ENCODE measurements around the gene ADAM33.

Gene ADAM33

DNA sequence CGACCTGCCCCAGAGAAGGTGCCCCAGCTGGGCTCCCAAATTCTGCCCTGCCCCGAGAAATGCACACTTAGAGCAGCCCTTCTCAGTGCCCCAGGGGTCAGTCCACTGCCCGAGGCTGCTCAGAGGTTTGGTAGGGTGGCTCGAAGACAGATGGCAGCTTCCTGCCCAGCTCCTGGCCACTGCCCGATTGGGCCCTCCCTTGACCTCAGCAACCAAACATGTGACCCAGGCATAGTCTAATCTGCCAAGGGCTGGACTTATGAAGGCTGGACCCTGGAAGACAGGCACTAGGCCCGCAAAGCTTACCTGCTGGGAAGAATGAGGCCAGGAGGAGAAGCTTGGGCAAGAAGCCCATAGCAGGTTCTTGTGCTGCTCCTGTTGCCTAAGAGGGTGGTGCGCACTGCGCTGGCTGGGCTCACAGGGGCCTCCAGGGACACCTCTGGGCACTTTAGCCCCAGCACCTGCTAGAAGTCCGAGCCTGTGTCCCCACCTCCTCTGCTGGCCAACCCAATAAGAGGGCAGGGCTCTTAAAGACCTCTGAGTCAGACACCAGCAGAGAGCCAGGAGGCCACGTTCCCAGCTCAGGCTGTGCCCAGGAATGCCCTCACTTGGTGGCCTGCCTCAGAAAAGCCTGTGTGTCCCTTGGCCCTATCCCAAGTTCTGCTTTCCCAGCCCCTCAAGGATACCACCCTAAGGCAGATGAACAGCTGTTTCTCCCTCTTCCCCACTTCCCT lies 25.1 kb upstream of the ADAM33 start:
- DNase-seq = no peak

DNA sequence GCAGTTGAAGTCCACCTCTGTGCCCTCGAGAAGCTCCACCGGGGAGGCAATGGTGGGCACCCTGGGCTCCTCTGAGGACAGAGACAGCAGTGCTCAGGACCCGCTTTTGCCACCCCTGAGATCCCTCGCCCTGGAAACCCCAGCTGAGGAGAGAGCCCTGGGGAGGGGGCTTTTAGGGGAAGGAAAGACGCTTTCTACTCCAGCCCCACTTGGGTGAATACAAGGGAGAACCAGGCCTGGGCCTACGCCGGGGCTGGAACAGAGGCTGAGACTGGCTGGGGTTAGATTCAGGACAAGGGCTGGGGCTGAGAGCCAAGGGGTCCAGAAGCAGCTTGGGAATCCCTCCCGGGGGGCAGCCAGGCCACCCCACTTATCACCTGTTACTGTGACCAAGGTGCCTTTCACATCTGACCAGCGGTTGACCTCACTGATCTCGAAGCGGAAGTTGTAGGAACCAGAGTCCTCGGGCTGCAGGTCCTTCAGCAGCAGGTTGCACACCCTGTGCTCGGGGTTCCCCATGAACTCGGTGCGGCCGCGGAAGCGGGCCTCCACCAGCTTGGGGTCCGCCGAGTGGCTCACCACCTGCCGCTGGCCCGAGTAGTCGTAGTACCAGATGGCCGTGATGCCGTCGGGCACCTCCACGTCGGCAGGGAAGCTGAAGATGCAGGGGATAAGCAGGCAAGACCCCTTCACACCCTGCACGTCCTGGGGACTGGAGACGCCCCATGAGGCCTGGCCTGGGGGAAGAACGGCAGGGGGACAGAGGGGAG lies 24.3 kb upstream of the ADAM33 start:
- no peak for DNase-seq

DNA sequence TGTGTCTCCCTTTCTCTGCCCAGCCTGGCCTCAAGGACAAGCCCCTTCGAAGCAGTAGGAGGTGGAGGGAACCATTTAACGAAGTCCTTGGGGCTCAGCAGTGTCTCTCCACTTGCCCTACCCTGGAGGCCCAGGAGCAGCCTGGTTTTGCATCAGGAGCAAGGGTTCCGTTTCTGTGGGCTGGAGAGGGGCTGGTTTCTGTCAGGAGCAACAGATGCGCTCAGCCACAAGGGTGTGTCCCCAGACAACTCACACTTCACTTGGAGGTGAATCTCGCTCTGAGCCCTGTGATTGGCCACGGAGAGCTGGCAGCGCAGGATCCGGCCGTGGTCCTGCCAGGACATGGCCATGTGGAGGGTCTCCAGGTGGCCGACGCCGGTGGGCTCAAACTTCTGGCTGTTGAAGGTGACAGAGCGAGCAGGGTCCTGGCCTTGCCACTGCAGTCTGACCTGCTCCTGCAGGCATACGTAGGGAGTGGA lies 23.7 kb upstream of the ADAM33 start:
- DNase-seq = no peak

DNA sequence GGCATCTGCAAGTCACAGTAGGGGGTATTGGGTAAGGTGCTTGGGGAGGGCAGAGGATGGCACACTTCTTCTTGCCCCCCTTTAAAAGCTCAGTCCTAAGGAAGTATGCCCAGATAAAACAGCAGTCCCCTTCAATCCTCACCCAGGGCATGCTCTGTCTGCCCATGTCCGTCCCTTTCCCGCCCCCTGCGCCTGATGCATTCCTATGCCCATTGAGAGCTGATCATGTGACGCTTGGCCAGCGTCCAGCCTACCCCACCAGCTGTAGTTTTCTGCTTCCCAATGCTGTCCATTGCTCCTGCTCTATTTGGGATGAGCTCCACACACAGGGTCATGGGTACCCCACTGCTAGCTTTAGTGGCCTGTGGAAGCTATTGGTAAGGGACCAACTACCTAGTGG lies 22.3 kb upstream of the ADAM33 start:
- DNase-seq = no peak

DNA sequence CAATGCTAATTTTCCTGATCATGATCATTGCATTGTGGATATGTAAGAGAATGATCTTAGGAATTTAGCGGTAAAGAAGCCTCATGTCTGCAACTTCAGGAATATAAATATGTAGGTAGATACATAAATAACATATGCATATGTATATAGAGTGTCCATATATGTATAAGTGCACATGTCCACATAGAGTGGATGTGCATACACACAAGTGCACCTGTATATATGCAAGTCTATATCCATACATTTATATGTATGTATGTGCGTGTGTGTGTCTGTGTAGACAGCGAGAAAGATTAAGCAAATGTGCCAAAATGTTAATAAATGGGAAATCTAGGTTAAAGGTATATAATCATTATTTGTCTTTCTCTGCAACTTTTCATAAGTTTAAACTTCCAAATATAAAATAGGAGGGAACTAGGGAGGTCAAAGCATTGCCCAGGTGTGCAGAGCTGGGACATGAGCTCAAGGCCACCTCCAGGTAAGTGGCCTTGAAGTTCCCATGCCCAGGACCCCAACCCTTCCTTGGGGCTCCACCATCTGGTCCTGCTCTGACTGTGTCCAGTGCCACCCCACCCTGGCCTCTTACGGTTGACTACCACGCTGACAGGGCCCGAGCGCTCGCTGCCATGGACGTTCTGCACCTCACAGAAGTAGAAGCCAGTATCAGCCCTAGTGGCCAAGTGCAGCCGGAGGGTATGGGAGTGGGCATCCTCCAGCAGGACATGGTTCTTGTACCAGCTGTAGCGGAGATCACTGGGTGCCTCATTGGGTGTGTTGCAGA lies 21.0 kb upstream of the ADAM33 start:
- no peak for DNase-seq

DNA sequence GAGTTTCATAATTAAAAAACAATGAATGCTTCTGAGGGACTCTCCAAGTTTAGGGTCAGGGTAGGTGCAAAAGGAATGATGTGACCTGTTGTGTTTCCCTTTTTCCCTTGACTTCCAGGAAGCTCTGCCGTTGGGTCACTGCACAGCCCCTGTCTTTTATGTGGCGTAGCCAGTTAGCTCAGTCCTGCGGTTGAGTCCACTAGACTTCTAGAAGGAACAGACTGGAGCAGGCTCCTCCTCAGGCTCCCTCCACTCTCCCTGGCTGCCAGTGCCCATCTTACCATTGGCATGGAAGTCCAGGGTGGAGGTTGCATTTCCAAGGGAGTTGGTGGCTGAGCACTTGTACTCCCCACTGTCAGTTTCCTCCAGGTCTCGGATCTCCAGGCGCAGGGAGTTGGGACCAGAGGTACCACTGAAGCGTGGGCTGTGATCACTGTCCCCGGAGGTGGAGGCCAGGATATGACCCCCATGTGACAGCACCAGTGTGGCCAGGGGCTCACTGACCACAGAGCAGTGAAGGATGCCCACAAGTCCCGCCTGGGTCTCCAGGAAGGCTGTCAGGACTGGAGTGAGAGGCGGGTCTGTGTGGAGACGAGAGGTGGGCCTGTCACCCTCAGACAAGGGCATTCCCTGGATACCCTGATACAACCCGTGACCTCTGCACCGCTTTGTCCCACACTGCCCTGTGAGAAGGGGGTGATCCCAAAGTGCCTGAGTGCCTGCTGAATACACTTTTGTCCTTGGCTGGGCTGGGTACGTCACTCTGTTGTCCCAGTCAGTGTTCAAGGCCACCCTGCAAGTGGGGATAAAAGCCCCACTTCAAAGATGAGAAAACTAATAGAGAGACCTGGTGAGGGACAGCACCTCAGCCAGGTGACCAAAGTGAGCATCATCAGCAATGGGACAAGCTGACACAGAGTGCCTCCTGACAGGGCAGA lies 19.5 kb upstream of the ADAM33 start:
- no peak for DNase-seq

DNA sequence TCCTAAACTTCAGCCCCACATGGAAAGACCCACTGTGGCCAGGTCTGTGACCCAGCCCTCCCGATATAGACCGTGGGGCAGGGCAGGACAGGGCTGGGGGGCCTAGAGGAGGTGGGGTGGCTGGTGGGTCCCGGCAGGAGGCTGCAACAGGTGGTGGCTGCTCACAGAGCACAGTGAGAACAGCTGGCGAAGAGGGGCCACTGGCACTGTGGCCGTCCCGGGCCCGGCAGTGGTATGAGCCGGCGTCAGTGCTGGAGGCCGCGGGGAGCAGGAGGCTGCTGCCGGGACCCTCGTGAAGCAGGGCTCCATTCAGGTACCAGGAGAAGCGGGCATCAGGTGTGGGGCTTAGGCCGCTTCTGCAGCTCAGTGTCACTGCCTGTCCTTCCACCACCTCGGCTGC lies 17.2 kb upstream of the ADAM33 start:
- DNase-seq = no peak

DNA sequence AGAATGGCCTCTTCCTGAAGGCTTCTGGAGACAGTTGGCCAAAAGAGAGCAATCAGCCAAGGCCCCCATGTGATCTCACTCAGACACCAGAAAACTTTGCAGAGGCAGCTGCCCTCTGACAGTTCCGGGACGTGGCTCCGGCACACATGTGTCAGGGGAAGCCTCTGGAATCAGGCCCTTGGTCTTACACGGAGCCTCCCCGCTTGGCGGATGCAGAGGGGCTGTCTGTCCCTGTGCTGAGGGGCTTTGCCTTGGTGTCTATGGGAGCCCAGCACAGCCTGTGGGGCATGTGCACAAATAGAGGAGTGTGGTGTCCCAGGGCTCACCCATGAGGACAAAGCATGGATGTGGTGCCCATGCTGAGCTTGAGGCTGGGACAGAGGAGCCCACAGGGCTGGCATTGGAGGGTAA lies 16.8 kb upstream of the ADAM33 start:
- peak; percentile 49 for DNase-seq

DNA sequence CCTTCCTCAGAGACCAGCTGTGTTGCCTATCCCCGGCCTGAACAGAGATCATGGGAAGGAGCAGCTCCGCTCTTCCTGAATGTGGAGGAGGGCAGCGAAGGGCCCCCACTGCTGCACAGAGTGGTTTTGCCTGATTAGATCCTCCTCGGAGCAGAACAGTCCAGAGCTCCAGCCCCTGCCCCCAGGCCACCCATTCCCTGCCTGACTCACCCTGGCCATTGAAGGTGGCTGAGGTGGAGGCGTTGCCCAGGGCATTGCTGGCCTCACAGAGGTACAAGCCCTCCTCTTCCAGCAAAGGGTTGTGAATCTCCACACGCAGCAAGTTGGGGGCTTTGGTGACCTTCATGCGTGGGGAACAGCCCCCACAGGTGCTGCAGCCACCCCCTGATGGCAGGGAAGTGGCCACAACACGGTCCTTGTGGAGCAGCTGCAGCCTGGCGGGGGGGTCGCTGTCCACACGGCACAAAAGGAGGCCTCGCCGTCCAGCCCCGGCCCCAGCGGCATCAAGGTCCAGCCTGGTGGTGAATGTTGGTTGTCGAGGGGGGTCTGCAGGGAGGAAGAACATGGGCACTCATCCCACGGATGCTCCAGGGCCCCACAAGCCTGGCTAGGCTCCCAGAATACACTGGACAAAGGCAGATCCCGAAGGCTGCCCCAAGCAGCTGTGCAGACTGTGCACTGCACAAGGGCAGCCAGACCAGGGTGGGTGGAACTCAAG lies 15.9 kb upstream of the ADAM33 start:
- no peak for DNase-seq

DNA sequence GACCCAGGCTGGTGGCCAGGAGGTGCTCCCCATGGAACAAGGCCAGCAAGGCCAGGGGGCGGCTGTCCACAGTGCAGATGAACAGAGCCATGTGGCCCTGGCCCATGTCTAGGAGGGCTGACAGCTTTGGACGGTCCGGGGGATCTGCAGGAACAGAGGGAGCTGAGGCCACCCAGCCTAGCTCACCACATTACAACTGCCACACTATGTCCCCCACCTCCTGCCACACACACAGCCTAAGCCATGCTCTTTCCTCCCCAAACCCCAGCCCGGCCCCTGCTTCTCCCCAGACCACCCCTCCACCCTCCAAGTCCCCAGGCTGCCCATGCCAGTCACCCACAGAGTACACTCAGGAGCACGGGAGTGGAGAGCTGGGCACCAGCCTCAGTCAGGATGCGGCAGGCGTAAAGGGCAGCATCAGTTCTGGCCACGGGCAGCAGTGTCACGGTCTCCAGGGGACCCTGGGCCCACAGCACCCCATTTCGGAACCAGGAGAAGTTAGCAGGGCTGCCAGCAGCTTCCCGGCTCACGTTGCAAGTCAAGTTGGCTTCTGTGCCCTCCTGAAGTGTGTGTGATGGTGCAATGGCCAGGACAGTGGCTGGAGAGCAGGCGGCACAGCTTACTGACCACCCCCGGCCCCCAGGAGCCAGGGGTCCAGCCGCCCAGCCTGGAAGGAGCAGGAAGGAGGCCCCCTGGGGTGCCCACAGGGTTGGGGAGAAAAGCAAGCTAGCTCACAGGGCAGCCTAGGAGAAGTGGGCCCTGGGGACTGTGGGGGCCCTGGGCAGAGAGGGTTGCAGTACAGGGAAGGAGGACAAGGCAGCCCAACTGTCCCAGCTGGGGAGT lies 15.2 kb upstream of the ADAM33 start:
- DNase-seq = no peak

DNA sequence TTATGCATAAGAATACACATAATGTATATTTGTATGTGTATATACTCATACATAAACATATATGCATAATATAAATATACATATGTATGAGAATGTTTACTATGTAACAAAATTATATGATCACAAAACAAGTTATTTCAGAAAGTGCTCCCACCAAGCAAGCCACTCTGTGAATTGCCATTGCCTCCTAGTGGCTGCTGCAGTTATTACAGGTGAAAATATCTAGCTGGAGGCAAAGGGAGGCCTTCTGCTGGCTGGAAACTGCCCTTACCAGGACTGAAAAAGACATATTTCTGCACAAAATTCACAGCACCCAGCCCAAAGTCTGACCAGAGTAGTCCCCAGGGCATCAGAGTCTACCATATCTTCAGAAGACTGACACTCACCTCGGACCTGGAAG lies 14.4 kb upstream of the ADAM33 start:
- no peak for DNase-seq

DNA sequence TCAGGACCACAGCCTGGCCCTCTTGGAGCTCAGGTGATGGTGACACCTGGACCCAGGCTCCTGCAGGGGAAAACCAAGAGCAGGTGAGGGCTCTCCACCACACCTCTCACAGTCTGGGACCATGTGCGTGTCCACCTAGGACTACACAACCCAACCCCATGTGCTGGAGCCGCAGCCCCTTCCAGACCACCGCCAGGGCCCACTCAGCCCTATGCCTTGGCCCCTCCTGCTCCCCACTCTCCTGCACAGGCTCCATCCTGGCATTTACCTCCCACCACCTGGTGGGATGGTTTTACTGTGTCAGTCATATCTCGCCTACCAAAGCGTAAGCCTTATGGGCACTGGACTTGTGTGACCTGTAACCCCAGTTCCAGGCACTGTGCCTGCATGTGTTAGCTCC lies 13.1 kb upstream of the ADAM33 start:
- DNase-seq = peak; percentile 45

DNA sequence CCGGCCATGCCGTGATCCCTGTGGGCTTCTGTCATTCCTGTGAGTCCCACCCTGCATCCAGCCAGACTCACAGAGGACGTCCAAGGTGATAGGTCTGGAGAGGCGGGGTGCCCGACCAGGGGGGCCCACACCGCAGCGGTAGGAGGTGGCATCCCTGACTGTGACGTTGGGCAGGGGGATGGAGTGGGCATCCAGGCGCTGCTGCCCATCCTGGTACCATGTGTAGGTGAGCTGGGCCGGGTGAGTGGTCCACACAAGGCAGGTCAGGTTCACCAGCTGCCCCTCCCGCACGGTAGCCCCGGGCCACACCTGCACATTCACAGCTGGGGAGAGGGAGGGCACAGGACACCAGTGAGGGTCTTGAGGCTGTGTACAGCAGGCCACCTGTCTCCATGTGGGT lies 11.6 kb upstream of the ADAM33 start:
- no peak for DNase-seq

DNA sequence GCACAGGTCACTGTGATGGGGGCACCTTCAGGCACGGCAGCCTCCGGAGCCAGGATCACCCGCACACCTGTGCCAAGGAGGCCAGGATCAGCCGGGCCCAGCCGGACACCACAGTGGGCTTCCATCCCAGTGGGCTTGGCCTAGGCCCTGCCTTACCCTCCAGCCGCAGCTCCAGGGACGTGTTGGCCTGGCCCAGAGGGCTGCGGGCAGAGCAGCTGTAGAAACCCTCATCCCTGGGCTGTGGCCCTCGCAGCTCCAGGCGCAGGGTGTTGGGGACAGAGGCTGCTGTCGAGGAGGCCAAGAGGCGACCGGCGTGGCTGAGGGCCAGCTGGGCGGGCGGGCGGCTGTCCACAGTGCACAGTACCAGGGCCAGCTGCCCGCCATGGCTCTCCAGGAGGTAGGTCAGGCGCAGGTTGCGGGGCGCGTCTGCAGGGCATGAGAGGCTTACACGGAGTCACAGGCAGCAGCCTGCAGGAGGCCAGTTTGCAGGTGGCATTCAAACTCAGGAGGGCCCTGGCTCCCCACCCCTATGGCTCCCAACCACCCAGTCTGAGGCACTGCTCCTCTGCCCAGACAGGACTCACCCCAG lies 11.0 kb upstream of the ADAM33 start:
- DNase-seq = no peak

DNA sequence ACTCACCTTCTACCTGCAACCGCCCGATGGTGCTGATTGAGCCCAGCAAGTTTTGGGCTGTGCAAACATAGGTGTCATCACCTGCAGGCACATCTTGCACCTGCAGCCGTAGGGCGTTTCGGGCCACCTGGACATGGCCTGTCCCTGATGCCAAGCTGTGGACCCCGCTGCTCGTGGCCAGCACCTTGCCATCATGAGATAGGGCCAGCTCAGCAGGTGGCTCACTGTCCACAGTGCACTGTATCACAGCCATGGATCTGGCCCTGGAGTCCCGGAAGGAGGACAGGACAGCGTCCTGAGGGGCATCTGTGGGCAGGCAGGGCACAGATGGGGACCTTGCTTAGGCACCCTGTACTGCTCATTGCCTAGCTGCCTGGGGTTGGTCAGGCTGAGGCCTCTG lies 10.1 kb upstream of the ADAM33 start:
- DNase-seq = no peak

DNA sequence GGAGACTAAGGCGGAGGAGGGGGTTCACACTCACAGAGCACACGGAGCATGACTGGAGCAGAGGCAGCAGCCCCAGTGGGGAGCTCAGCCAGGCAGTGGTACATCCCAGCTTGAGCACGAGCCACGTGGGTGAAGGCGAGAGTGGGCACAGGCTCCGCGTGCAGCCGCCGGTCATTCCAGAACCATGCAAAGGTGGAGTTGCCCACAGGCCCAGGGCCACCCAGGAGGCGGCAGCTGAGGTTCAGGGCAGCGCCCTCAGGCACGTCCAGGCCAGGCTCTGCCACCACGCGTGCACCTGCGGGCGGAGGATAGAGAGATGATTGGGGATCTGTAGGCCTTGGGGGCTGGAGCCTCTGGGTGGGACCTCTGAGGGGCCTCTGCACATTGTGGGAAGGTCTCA lies 9.5 kb upstream of the ADAM33 start:
- no peak for DNase-seq

DNA sequence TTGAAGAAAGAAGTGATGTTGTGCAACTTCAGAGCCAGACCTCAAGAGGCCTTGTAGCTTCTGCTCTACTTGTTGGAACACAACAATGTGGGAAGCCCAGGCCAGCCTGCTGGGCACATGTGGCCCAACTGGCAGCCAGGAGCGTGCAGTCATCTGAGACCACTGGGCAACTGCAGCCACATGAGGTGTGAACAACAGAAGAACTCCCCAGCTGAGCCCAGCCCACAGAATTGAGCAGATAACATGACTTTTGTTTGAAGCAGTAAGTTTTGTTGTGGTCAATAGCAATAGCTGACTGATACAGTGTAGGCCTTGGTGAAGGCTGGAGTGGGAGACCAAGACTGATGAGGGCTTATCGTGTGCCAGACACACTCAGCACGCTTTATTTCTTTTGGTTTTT lies 8.6 kb upstream of the ADAM33 start:
- no peak for DNase-seq

DNA sequence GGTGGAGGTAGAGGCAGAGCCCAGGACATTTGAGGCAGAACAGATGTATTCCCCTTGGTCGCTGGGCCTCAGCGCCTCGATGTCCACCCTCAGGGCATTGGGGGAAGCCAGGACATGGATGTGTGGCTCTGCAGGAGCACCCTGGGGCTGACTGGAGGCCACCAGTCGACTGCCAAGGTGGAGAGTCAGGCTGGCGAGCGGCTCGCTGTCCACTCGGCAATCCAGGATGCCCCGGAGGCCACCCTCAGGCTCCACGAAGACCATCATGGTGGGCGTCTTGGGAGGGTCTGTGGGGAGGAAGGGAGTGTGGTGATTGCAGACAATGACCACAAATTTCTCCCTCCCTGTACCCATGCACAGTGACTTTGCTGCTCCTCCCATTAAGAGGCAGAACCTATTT lies 8.2 kb upstream of the ADAM33 start:
- DNase-seq = no peak

DNA sequence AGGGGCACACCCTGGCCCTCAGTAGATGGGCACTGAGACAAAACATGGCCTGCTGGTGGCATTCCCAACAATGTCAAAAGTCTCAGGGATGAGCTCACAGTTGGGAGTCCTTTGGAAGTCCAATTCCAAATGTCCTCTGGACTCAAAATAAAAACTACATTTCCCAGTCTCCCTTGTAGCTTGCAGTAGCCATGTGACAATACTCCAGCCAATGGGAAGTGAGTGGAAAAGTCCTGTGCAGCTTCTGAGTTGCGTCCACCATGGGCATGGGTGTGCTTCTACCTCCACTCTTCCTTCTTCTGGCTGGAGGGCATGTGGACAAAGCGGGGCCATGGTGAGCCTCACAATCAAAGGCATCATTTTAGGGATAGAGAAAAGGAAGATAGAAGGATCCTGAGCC lies 5.8 kb upstream of the ADAM33 start:
- DNase-seq = no peak

DNA sequence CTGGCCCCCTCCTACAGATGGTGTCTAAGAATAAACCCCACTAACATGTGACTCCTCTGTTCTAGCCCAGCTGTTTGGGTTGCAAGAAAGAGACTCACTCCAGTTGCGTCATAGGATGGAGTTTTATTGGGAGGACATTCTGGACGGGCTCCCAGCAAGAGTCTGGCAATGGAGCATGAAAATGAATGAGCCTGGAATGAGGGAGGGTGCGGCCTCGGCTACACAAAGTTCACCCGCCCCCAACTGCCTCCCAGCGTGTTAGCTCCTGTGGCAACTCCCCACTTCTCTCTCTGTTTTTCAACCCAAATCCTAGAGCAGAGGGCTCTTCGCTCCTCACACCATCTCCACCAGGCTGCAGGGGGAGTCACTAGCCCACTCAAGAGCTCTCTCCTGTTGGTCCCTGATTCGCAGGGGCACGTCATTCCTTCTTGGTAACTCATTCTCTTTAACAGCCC lies 5.1 kb upstream of the ADAM33 start:
- DNase-seq = no peak
